Psoas muscle (tissue), 8 donors: ENCODE data around the gene TSC2. TPM values are rescaled to one million over a fixed set of nuclear protein-coding genes. Genes with fewer than 3 reads are reported as not detected.

ENCODE experiments used
- ATAC-seq, 4 donors: fragments of 200-7000 bp; cut with Tn5 transposase; one replicate each; pipeline ENCODE4 v1.9.1; 2020; ENCODE audit warnings: moderate library complexity in 3 of 4, mild to moderate bottlenecking in 2 of 4
- DNase-seq, 2 donors: peaks; one replicate each; pipeline ENCODE4 v3.0.0-alpha.2; 2020
- H3K27ac ChIP-seq: fragments of 200-600 bp; one replicate; pipeline ENCODE4 v1.8.0; 2022
- H3K27me3 ChIP-seq, 3 donors: fragments of 200-600 bp in 1 of 3; one replicate each; pipeline versions ENCODE4 v1.6.1 to v1.8.0; 2013 to 2022; ENCODE audit warnings: low read length in 2 of 3, mild to moderate bottlenecking in 2 of 3, moderate library complexity in 1 of 3; ENCODE audit not compliant: insufficient read depth in 3 of 3
- H3K36me3 ChIP-seq, 2 donors: fragments of 200-600 bp in 1 of 2; one replicate each; pipeline versions ENCODE4 v1.6.1 to v1.8.0; 2013 to 2022; ENCODE audit warnings: low read depth in 1 of 2, mild to moderate bottlenecking in 1 of 2, moderate library complexity in 1 of 2; ENCODE audit not compliant: insufficient read depth in 1 of 2
- H3K4me1 ChIP-seq: fragments of 200-600 bp; one replicate; pipeline ENCODE4 v1.8.0; 2022
- H3K4me3 ChIP-seq: fragments of 200-600 bp; one replicate; pipeline ENCODE4 v1.8.0; 2022; ENCODE audit warnings: mild to moderate bottlenecking
- H3K9me3 ChIP-seq: fragments of 200-600 bp; one replicate; pipeline ENCODE4 v1.8.0; 2022
- CTCF ChIP-seq: fragments of 200-600 bp; IDR thresholded peaks from one replicate; pipeline ENCODE4 v1.8.0; 2022; ENCODE audit warnings: antibody characterized with exemption
- WGBS, 3 donors: extraction: QIAGEN DNeasy Blood & Tissue Kit; methylation state at CpG; one replicate each; pipeline versions ENCODE4 v1.1.6 to v1.1.7; 2013; 5-methylcytosine and 5-hydroxymethylcytosine counted together
- intact Hi-C, 2 donors: fragments of 100-400 bp; cut with DNase I; formaldehyde crosslinking; loops; one replicate each; pipeline versions ENCODE4 v1.11.0 to v1.14.2; 2022
- polyA plus RNA-seq, 3 donors: library from polyadenylated mRNA; stranded (reverse); fragments of 200-250 nt; gene quantifications; one replicate each; pipeline ENCODE4 v1.2.3, GENCODE V29; 2013
- total RNA-seq, 4 donors: library from RNA; stranded (reverse); fragmentation: NEBNext Ultra II Directional in 2 of 4; extraction: Animal tissue kit (Norgen Biotek cat#: 25700) in 2 of 4; gene quantifications; one replicate each; pipeline versions ENCODE4 v1.2.1 to v1.2.4, GENCODE V29; 2021 to 2023
- donor health status: healthy with polysubstance abuse.
- donor health status: DM: no; HTN: no; CAD: no; lungs with moderate emphysema.
- donor health status: Bipolar disorder and iron deficiency.
- donor health status: healthy.
- donor health status: DM: yes; HTN: yes; CAD: no.
- donor health status: DM: no; HTN: no; CAD: no.
- donor health status: DM: no; HTN: no; CAD: no.
- donor health status: DM: yes; HTN: yes; CAD: no.

Gene TSC2
- total and polyA plus RNA-seq, 7 donors = 27.8 to 89.9 (median 60.8) TPM

GRCh38 chr16:2082171-2082982 lies 34.6 kb downstream of the TSC2 start:
- DNase-seq (no peak), ATAC-seq (no peak)
- H3K27ac ChIP-seq = no peak overlapping the region
- whole genome bisulfite sequencing, 3 donors = 81 to 85% (median 82%) methylated on average over 29 to 32 of the region's 32 CpGs
- TF ChIP-seq CTCF = no peak
- no peaks in the 10 kb centered on the region for H3K9me3 ChIP-seq
- H3K36me3 ChIP-seq = peaks cover 0 to 98% of the 10 kb centered on the region in 2 donors
- intact Hi-C loops = no loop called here
- H3K4me1 ChIP-seq = no peaks in the 10 kb centered on the region
- H3K27me3 ChIP-seq = no peaks in the 10 kb centered on the region
- H3K4me3 ChIP-seq = no peak overlapping the region

- intact Hi-C loops = no loop called here
- ATAC-seq = no peak
Measured at GRCh38 chr16:2082983-2083364, 35.2 kb downstream of the TSC2 start.

GRCh38 chr16:2083409-2083808 lies 35.6 kb downstream of the TSC2 start:
- no peaks in the 10 kb centered on the region for H3K4me1 ChIP-seq
- no peak for TF ChIP-seq CTCF
- intact Hi-C loops = no loop called here
- ATAC-seq (no peak), DNase-seq (no peak)
- no peaks in the 10 kb centered on the region for H3K9me3 ChIP-seq
- 84 to 88% (median 84%) methylated on average over 18 to 19 of the region's 19 CpGs for WGBS, 3 donors
- H3K4me3 ChIP-seq = no peak overlapping the region
- H3K27ac ChIP-seq = peak overlapping the region; percentile 4
- peaks cover 0 to 99% of the 10 kb centered on the region in 2 donors for H3K36me3 ChIP-seq
- H3K27me3 ChIP-seq = no peaks in the 10 kb centered on the region

More at GRCh38 chr16:2082983-2083364, 35.2 kb downstream of the TSC2 start:
- Histone ChIP-seq H3K4me1 (no peaks in the 10 kb centered on the region), H3K36me3 (peaks cover 0 to 98% of the 10 kb centered on the region in 2 donors), H3K27ac (no peak overlapping the region), H3K9me3 (no peaks in the 10 kb centered on the region), H3K4me3 (no peak overlapping the region), H3K27me3 (no peaks in the 10 kb centered on the region)
- TF ChIP-seq CTCF = no peak
- WGBS, 3 donors = 76 to 81% (median 80%) methylated on average over 16 of the region's 16 CpGs
- no peak for DNase-seq

- ATAC-seq = no peak
- TF ChIP-seq CTCF = no peak
- Histone ChIP-seq H3K27me3 (no peaks in the 10 kb centered on the region), H3K9me3 (no peaks in the 10 kb centered on the region), H3K36me3 (peaks cover 0 to 99% of the 10 kb centered on the region in 2 donors), H3K27ac (peak overlapping the region; percentile 4), H3K4me3 (no peak overlapping the region), H3K4me1 (no peaks in the 10 kb centered on the region)
- intact Hi-C loops = no loop called here
- 86 to 90% (median 89%) methylated on average over 44 of the region's 44 CpGs for WGBS, 3 donors
- no peak for DNase-seq
Measured at GRCh38 chr16:2083876-2084780, 36.3 kb downstream of the TSC2 start.
